Endodermal cell (in vitro differentiated cells): Measurements from ENCODE around the gene ZNF14. TPM values are rescaled to one million over a fixed set of nuclear protein-coding genes. Genes with fewer than 3 reads are reported as not detected.

ENCODE experiments used
- DNase-seq: peaks from one replicate; pipeline ENCODE4 v3.0.0-alpha.2; 2017
- H3K27ac ChIP-seq: 2 replicates; pipeline ENCODE4 v1.5.1; 2013; ENCODE audit warnings: mild to moderate bottlenecking, low read depth, low read length, moderate library complexity
- H3K27me3 ChIP-seq: 2 replicates; pipeline ENCODE4 v1.6.1; 2013; ENCODE audit warnings: mild to moderate bottlenecking, low read length, moderate library complexity; ENCODE audit not compliant: insufficient read depth, control insufficient read depth, poor library complexity, severe bottlenecking
- H3K36me3 ChIP-seq: 2 replicates; pipeline ENCODE4 v1.7.0; 2013; ENCODE audit warnings: mild to moderate bottlenecking, low read length, moderate library complexity; ENCODE audit not compliant: control insufficient read depth, insufficient read depth
- H3K4me1 ChIP-seq: one replicate; pipeline ENCODE4 v1.7.0; 2013; ENCODE audit warnings: low read length; ENCODE audit not compliant: control insufficient read depth, insufficient read depth
- H3K4me3 ChIP-seq: 2 replicates; pipeline ENCODE4 v1.5.1; 2013; ENCODE audit warnings: mild to moderate bottlenecking, low read length, moderate library complexity
- H3K9ac ChIP-seq: 2 replicates; pipeline ENCODE4 v1.6.1; 2013; ENCODE audit warnings: mild to moderate bottlenecking, low read length, moderate library complexity; ENCODE audit not compliant: poor library complexity, severe bottlenecking; ENCODE audit errors: extremely low read depth
- H3K9me3 ChIP-seq: 2 replicates; pipeline ENCODE4 v1.6.1; 2013; ENCODE audit warnings: mild to moderate bottlenecking, low read length, moderate library complexity; ENCODE audit not compliant: control insufficient read depth
- H3K27ac Mint-ChIP-seq: 2 replicates; pipeline ENCODE4 v1.8.0; 2020; ENCODE audit warnings: mixed read lengths
- H3K27me3 Mint-ChIP-seq: 2 replicates; pipeline ENCODE4 v1.8.0; 2021; ENCODE audit warnings: mild to moderate bottlenecking, mixed read lengths; ENCODE audit not compliant: insufficient read depth
- H3K36me3 Mint-ChIP-seq: 2 replicates; pipeline ENCODE4 v1.8.0; 2020; ENCODE audit warnings: low read depth, mixed read lengths
- H3K4me1 Mint-ChIP-seq: 2 replicates; pipeline ENCODE4 v1.8.0; 2020; ENCODE audit warnings: mixed read lengths
- H3K4me3 Mint-ChIP-seq: 2 replicates; pipeline ENCODE4 v1.8.0; 2020; ENCODE audit warnings: mild to moderate bottlenecking, moderate library complexity, mixed read lengths
- H3K9me3 Mint-ChIP-seq: 2 replicates; pipeline ENCODE4 v1.8.0; 2020; ENCODE audit warnings: mild to moderate bottlenecking, mixed read lengths
- CTCF ChIP-seq: fragments of 200-600 bp; sonication (generic); conservative IDR thresholded peaks from 2 replicates; pipeline ENCODE4 v1.5.0; 2021; ENCODE audit warnings: antibody characterized with exemption, mild to moderate bottlenecking
- WGBS, 2 experiments: methylation state at CpG; one replicate each; pipeline versions ENCODE4 v1.1.5 to v1.1.7; 2013; ENCODE audit warnings: missing lambda C conversion rate in 2 of 2, mixed read lengths in 1 of 2; ENCODE audit not compliant: insufficient coverage in 1 of 2, insufficient read length in 1 of 2; 5-methylcytosine and 5-hydroxymethylcytosine counted together
- total RNA-seq, 2 donors: library from RNA; stranded (reverse); fragmentation: NEBNext Ultra II Directional in 1 of 2; extraction: Animal tissue kit (Norgen Biotek cat#: 25700) in 1 of 2; gene quantifications; 2 replicates in 1 of 2; 3 replicates in 1 of 2; pipeline ENCODE4 v1.2.1, GENCODE V29; 2021

The ZNF14 gene
- total RNA-seq, 2 donors from 2014 or later, result 7.8 to 8.7 TPM

- H3K4me1 ChIP-seq, result no peaks in the 10 kb centered on the region
- peak within 1 kb of the TSS; percentile 78 for H3K4me3 ChIP-seq
- peaks cover 20% of the 10 kb centered on the region for H3K36me3 Mint-ChIP-seq
- H3K27me3 ChIP-seq, result no peaks in the 10 kb centered on the region
- peak; percentile 50 for TF ChIP-seq CTCF
- peak within 1 kb of the TSS; percentile 95 for H3K27ac Mint-ChIP-seq
- H3K27me3 Mint-ChIP-seq, result no peaks in the 10 kb centered on the region
- peak within 1 kb of the TSS; percentile 90 for H3K27ac ChIP-seq
- H3K9me3 ChIP-seq, result no peaks in the 10 kb centered on the region
- H3K36me3 ChIP-seq, result peaks cover 16% of the 10 kb centered on the region
- H3K9me3 Mint-ChIP-seq, result peaks cover 2% of the 10 kb centered on the region
- DNase-seq, result peak; percentile 98
- WGBS, 2 experiments, result 0% methylated on average over 24 to 85 of the region's 85 CpGs
- H3K4me1 Mint-ChIP-seq, result peaks cover 24% of the 10 kb centered on the region
- H3K4me3 Mint-ChIP-seq, result peak within 1 kb of the TSS; percentile 87
- H3K9ac ChIP-seq, result peak within 1 kb of the TSS; percentile 82
Observed at GRCh38 chr19:19663256-19664120, 69.4 kb downstream of the ZNF14 start, which contains the start of gene ATP13A1. ATP13A1 (minus strand) TSS chr19:19663676; CDS start chr19:19663666, 10 bp downstream.

DNA sequence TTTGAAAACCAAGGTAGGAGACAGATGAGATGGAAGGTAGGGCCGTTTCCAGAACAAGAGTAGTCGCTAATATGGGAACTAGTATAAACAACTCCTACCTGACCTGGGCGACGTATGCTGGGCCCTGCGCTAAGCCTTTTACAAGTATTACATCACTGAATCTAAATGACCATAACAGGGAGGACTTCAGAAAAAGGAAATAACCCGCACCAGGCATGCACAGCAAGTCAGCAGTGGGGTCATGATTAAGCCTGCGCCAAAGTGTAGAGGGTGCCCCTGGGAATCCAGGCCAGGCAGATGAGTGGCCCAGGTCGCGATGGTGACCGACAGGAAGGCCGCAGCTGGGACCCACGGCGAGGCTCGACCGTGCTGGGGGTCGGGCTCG lies 70.0 kb downstream of the ZNF14 start:
- Histone ChIP-seq H3K4me3 (peak overlapping the region; percentile 78), H3K27me3 (no peaks in the 10 kb centered on the region), H3K9ac (peak overlapping the region; percentile 82), H3K36me3 (peaks cover 22% of the 10 kb centered on the region), H3K27ac (peak overlapping the region; percentile 49), H3K4me1 (no peaks in the 10 kb centered on the region), H3K9me3 (no peaks in the 10 kb centered on the region)
- Mint-ChIP-seq H3K27ac (peak overlapping the region; percentile 84), H3K9me3 (peaks cover 2% of the 10 kb centered on the region), H3K36me3 (peaks cover 25% of the 10 kb centered on the region), H3K4me3 (peak overlapping the region; percentile 87), H3K27me3 (no peaks in the 10 kb centered on the region), H3K4me1 (peaks cover 18% of the 10 kb centered on the region)
- 14 to 16% methylated on average over 15 to 17 of the region's 17 CpGs for WGBS, 2 experiments
- no peak for DNase-seq
- no peak for TF ChIP-seq CTCF

- no peaks in the 10 kb centered on the region for H3K27me3 Mint-ChIP-seq
- H3K4me1 ChIP-seq, result no peaks in the 10 kb centered on the region
- no peak for DNase-seq
- no peak for TF ChIP-seq CTCF
- no peak overlapping the region for H3K9ac ChIP-seq
- peaks cover 29% of the 10 kb centered on the region for H3K36me3 Mint-ChIP-seq
- H3K36me3 ChIP-seq, result peaks cover 26% of the 10 kb centered on the region
- H3K27me3 ChIP-seq, result no peaks in the 10 kb centered on the region
- H3K27ac ChIP-seq, result no peak overlapping the region
- H3K9me3 ChIP-seq, result no peaks in the 10 kb centered on the region
- peaks cover 2% of the 10 kb centered on the region for H3K9me3 Mint-ChIP-seq
- H3K4me3 Mint-ChIP-seq, result peak overlapping the region; percentile 87
- H3K4me1 Mint-ChIP-seq, result peaks cover 18% of the 10 kb centered on the region
- peak overlapping the region; percentile 84 for H3K27ac Mint-ChIP-seq
- 81 to 93% methylated on average over 8 of the region's 8 CpGs for WGBS, 2 experiments
- H3K4me3 ChIP-seq, result peak overlapping the region; percentile 78
Observed at GRCh38 chr19:19662344-19662743, 70.6 kb downstream of the ZNF14 start.
